ENCODE measurements around the gene HOXC9. TPM values are rescaled to one million over a fixed set of nuclear protein-coding genes. Genes with fewer than 3 reads are reported as not detected.

The HOXC9 gene
- total and polyA plus RNA-seq, 2 of the 4 experiments (the other 2 are of a cell fraction) = 0.26 TPM; not detected in 1

DNA sequence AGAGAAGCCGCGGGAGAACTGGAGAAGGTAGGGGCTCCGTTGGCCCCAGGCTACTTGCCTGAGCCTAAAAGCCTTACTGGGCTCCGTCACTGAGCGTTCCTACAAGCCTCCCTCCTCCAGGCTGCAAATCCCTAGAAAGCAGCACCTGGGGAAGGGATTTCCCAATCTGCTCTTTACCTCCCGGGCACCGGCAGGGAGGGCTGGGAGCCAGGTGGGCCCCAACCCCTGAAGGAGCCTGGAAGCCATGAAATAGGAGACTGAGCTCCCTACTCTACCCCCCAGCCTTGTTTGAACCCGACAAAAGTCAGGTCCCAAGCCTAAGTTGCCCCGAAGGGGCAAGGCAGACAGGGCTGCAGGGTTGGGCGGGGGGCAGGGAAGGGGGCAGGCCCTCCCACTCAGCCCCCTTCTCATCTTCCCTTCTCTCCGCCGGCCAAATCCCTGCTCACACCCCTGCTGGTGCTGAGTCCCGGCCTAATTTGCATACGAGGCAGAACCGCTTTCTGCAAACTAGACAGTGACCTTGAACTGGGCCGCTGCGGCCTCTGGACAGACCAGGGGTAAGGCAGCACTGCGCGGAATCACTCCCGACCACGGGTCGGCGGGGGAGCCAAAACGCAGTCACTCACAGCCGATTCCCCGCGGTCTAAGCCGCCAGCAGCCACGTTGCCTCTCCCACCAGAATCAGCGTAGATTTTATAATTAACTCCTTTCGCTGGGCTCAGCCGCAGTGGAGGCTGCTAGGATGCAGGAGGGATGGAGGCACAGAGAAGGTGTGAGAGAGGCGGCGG is 49.0 kb upstream of the HOXC9 start:
- Histone ChIP-seq H2BK20ac (ENCODE audit: low read depth, low read length) (no peak overlapping the region), H4K91ac (ENCODE audit: insufficient read depth, low read depth, low read length) (no peak overlapping the region), H2AFZ (replicated peaks; ENCODE audit: low read length, poor library complexity) (no peak overlapping the region), H4K5ac (ENCODE audit: low read depth, low read length) (no peak overlapping the region), H3K27me3 (ENCODE audit: control insufficient read depth, insufficient read depth, low read length) (peaks cover 94% of the 10 kb centered on the region), H4K8ac (ENCODE audit: low read depth in 2 of 2, low read length in 2 of 2) (no peak overlapping the region), H3K4ac (ENCODE audit: low read depth, low read length) (no peak overlapping the region), H4K20me1 (ENCODE audit: insufficient read depth, low read length) (no peaks in the 10 kb centered on the region), H3K36me3 (ENCODE audit: control insufficient read depth, insufficient read depth, low read length) (no peaks in the 10 kb centered on the region), H3K9me3 (ENCODE audit: control insufficient read depth, insufficient read depth, low read length) (peaks cover 4% of the 10 kb centered on the region; the same call in 1 of the 2 replicates), H3K56ac (ENCODE audit: extremely low read depth, insufficient read depth, low read length) (no peak overlapping the region), H2BK5ac (ENCODE audit: low read depth, low read length, poor library complexity, severe bottlenecking) (no peak overlapping the region), H3K14ac (replicated peaks; ENCODE audit: low read depth, low read length) (no peak overlapping the region), H3K4me2 (ENCODE audit: low read depth, low read length) (no peak overlapping the region), H2AK9ac (replicated peaks; ENCODE audit: low read depth, low read length, poor library complexity) (no peak overlapping the region), H3K27ac (ENCODE audit: insufficient read depth, low read length) (no peak overlapping the region), H3K4me1 (ENCODE audit: control insufficient read depth, insufficient read depth, low read length) (no peaks in the 10 kb centered on the region), H3K9ac (ENCODE audit: low read depth, low read length) (no peak overlapping the region), H2AK5ac (ENCODE audit: low read depth, low read length) (no peak overlapping the region), H2BK15ac (ENCODE audit: low read depth, low read length) (no peak overlapping the region), H3K9me1 (ENCODE audit: insufficient read depth, low read length) (no peaks in the 10 kb centered on the region), H3K23ac (ENCODE audit: low read depth, low read length) (no peak overlapping the region), H2BK120ac (ENCODE audit: low read depth, low read length) (no peak overlapping the region), H3K4me3 (ENCODE audit: insufficient read depth, low read depth, low read length) (no peak overlapping the region), H3K18ac (ENCODE audit: low read depth, low read length) (no peak overlapping the region), H3K79me1 (ENCODE audit: low read depth in 1 of 2, low read length in 2 of 2) (no peaks in the 10 kb centered on the region)
- BruUV-seq (replicated peaks) = no TSS peak
- dilution Hi-C loops (cut with HindIII; ENCODE audit: low sequenced_read_pairs, unreplicated experiment) (no loop called here), in situ Hi-C loops (cut with MboI; ENCODE audit: low sequenced_read_pairs) (no loop called here), intact Hi-C loops (cut with micrococcal nuclease) (no loop called here)
- TF ChIP-seq MXI1 (IDR thresholded peaks at IDR 0.05; ENCODE audit: borderline replicate concordance, low read depth, low read length) = no peak
- TF ChIP-seq RAD21 (IDR thresholded peaks at IDR 0.05; ENCODE audit: low read length) = no peak
- no peak for TF ChIP-seq FOS (IDR thresholded peaks at IDR 0.05; ENCODE audit: low read depth, low read length)
- TF ChIP-seq MAFK (IDR thresholded peaks at IDR 0.05; ENCODE audit: low read depth, low read length) = no peak
- no peak for TF ChIP-seq CHD1 (IDR thresholded peaks at IDR 0.05; ENCODE audit: low read depth, low read length)
- TF ChIP-seq, protein P1, sequence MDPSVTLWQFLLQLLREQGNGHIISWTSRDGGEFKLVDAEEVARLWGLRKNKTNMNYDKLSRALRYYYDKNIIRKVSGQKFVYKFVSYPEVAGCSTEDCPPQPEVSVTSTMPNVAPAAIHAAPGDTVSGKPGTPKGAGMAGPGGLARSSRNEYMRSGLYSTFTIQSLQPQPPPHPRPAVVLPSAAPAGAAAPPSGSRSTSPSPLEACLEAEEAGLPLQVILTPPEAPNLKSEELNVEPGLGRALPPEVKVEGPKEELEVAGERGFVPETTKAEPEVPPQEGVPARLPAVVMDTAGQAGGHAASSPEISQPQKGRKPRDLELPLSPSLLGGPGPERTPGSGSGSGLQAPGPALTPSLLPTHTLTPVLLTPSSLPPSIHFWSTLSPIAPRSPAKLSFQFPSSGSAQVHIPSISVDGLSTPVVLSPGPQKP (IDR thresholded peaks at IDR 0.05; ENCODE audit: borderline replicate concordance, low read depth, low read length) = no peak
- TF ChIP-seq MAZ (IDR thresholded peaks at IDR 0.05; ENCODE audit: borderline replicate concordance, low read depth, low read length) = no peak
- no peak for TF ChIP-seq SMC3 (IDR thresholded peaks at IDR 0.05; ENCODE audit: low read depth, low read length)
- TF ChIP-seq, protein P2, sequence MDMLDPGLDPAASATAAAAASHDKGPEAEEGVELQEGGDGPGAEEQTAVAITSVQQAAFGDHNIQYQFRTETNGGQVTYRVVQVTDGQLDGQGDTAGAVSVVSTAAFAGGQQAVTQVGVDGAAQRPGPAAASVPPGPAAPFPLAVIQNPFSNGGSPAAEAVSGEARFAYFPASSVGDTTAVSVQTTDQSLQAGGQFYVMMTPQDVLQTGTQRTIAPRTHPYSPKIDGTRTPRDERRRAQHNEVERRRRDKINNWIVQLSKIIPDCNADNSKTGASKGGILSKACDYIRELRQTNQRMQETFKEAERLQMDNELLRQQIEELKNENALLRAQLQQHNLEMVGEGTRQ (IDR thresholded peaks at IDR 0.05; ENCODE audit: low read depth, low read length) = no peak
- no peak for ATAC-seq (ENCODE audit: low read depth)
- DNase-seq = no peak
- POLR2A ChIA-PET (ENCODE audit: unreplicated experiment) = no interaction called here
- CTCF ChIA-PET = no interaction called here
- WGBS, 2 experiments (ENCODE audit: extremely low coverage in 2 of 2, insufficient read length in 1 of 2) = 0% methylated on average over 5 of the region's 34 CpGs; no CpG with 5 or more reads in 1 of the 2 experiments
